SK-N-SH (cell line): ENCODE results near the gene NAT9. TPM values are rescaled to one million over a fixed set of nuclear protein-coding genes. Genes with fewer than 3 reads are reported as not detected.

Source experiments
- CTCF ChIA-PET: fragments of 300-600, 350-600 bp; formaldehyde crosslinking; extraction: SDS; loops from one replicate; lab custom pipeline; 2021; lab: Yijun Ruan, JAX
- POLR2A ChIA-PET: fragments of 350-600 bp; sonication (Branson Sonifier 250); formaldehyde crosslinking; extraction: SDS; loops from one replicate; lab custom pipeline; 2020; ENCODE audit warnings: antibody characterized with exemption, inconsistent platforms; lab: Yijun Ruan, JAX
- DNase-seq: peaks from one replicate; pipeline ENCODE4 v3.0.0; 2012
- H2AFZ ChIP-seq: fragments of 200-600 bp; sonication (generic); 2 replicates; pipeline ENCODE4 v1.8.1; 2016; ENCODE audit warnings: antibody characterized with exemption, mild to moderate bottlenecking, low read depth
- H3F3A ChIP-seq: fragments of 200-600 bp; sonication (generic); replicated peaks from 2 replicates; pipeline ENCODE3; 2016; ENCODE audit warnings: antibody characterized with exemption, mild to moderate bottlenecking; ENCODE audit not compliant: insufficient read depth
- H3K27ac ChIP-seq, 2 experiments: fragments of 200-500 bp in 1 of 2; fragments of 200-600 bp in 1 of 2; sonication (Bioruptor generic) in 1 of 2; sonication (generic), shearing (Covaris generic) in 1 of 2; 2 replicates each; pipeline versions ENCODE4 v1.5.1 to v1.6.1; 2014 to 2016; ENCODE audit warnings: low read depth in 2 of 2, inconsistent platforms in 1 of 2, low read length in 1 of 2, mild to moderate bottlenecking in 1 of 2, mixed read lengths in 1 of 2
- H3K27me3 ChIP-seq: fragments of 200-600 bp; sonication (generic), shearing (Covaris generic); 2 replicates; pipeline ENCODE4 v1.6.1; 2016; ENCODE audit warnings: mixed run types; ENCODE audit not compliant: insufficient read depth
- H3K36me3 ChIP-seq, 2 experiments: fragments of 200-500 bp in 1 of 2; fragments of 200-600 bp in 1 of 2; sonication (Bioruptor generic) in 1 of 2; sonication (generic) in 1 of 2; replicated peaks in 1 of 2; 2 replicates each; pipeline versions ENCODE3 to v1.5.1; 2014 to 2016; ENCODE audit warnings: low read length in 1 of 2, mild to moderate bottlenecking in 1 of 2; ENCODE audit not compliant: insufficient read depth in 2 of 2, control insufficient read depth in 1 of 2
- H3K4me1 ChIP-seq, 2 experiments: fragments of 200-500 bp in 1 of 2; fragments of 200-600 bp in 1 of 2; sonication (Bioruptor generic) in 1 of 2; sonication (generic), shearing (Covaris generic) in 1 of 2; 2 replicates each; pipeline versions ENCODE4 v1.5.1 to v1.6.1; 2014 to 2016; ENCODE audit warnings: low read depth in 1 of 2, low read length in 1 of 2, mixed run types in 1 of 2; ENCODE audit not compliant: insufficient read depth in 2 of 2, control insufficient read depth in 1 of 2
- H3K4me2 ChIP-seq: fragments of 200-600 bp; sonication (generic), shearing (Covaris generic); 2 replicates; pipeline ENCODE4 v1.6.1; 2017; ENCODE audit warnings: mixed run types
- H3K4me3 ChIP-seq, 2 experiments: fragments of 200-500 bp in 1 of 2; fragments of 200-600 bp in 1 of 2; sonication (Bioruptor generic) in 1 of 2; sonication (generic), shearing (Covaris generic) in 1 of 2; 2 replicates each; pipeline versions ENCODE4 v1.5.1 to v1.8.1; 2014 to 2016; ENCODE audit warnings: low read depth in 2 of 2, inconsistent platforms in 1 of 2, low read length in 1 of 2, mild to moderate bottlenecking in 1 of 2, mixed read lengths in 1 of 2, moderate library complexity in 1 of 2
- H3K79me2 ChIP-seq: fragments of 200-600 bp; sonication (generic); 2 replicates; pipeline ENCODE4 v1.8.1; 2017; ENCODE audit warnings: mild to moderate bottlenecking; ENCODE audit not compliant: insufficient read depth
- H3K9ac ChIP-seq: fragments of 200-600 bp; sonication (generic); 2 replicates; pipeline ENCODE4 v1.6.1; 2017; ENCODE audit warnings: mixed run types
- H3K9me2 ChIP-seq: fragments of 200-600 bp; sonication (generic); 2 replicates; pipeline ENCODE4 v1.6.1; 2017; ENCODE audit warnings: mixed run types
- H3K9me3 ChIP-seq: fragments of 200-600 bp; sonication (generic); 2 replicates; pipeline ENCODE4 v1.6.1; 2017; ENCODE audit warnings: mixed run types, mild to moderate bottlenecking, moderate library complexity
- H4K20me1 ChIP-seq: fragments of 200-600 bp; sonication (generic); 2 replicates; pipeline ENCODE4 v1.6.1; 2017; ENCODE audit warnings: mild to moderate bottlenecking, mixed run types; ENCODE audit not compliant: insufficient read depth
- CHD2 ChIP-seq: fragments of 150-350 bp; IDR thresholded peaks from 2 replicates; pipeline ENCODE4 v1.6.1; 2018; ENCODE audit warnings: low read length; ENCODE audit not compliant: partially characterized antibody
- ELF1 ChIP-seq: IDR thresholded peaks from 2 replicates; pipeline ENCODE4 v1.4.0; 2012
- FOXM1 ChIP-seq: IDR thresholded peaks from 2 replicates; pipeline ENCODE4 v1.4.0; 2012; ENCODE audit warnings: low read depth, mild to moderate bottlenecking
- GATA2 ChIP-seq: sonication (generic); formaldehyde crosslinking; IDR thresholded peaks from 2 replicates; pipeline ENCODE4 v1.5.0; 2020; ENCODE audit warnings: mild to moderate bottlenecking, missing genetic modification reagents
- IRF3 ChIP-seq: fragments of 150-350 bp; IDR thresholded peaks from 2 replicates; pipeline ENCODE4 v1.6.1; 2016; ENCODE audit warnings: mild to moderate bottlenecking, low read depth, low read length
- MAX ChIP-seq: IDR thresholded peaks from 2 replicates; pipeline ENCODE4 v1.4.0; 2012; ENCODE audit warnings: low read depth
- MEF2A ChIP-seq: IDR thresholded peaks from 2 replicates; pipeline ENCODE4 v1.4.0; 2012; ENCODE audit warnings: low read depth, borderline replicate concordance
- RAD21 ChIP-seq: IDR thresholded peaks from 2 replicates; pipeline ENCODE4 v1.6.1; 2012; ENCODE audit warnings: mild to moderate bottlenecking, low read length
- RCOR1 ChIP-seq: fragments of 150-350 bp; IDR thresholded peaks from 2 replicates; pipeline ENCODE4 v1.6.1; 2017; ENCODE audit warnings: antibody characterized with exemption, low read length
- RFX5 ChIP-seq: IDR thresholded peaks from 2 replicates; pipeline ENCODE4 v1.6.1; 2012; ENCODE audit warnings: mild to moderate bottlenecking, improper control_type of control experiment, low read length
- RXRA ChIP-seq: IDR thresholded peaks from 2 replicates; pipeline ENCODE4 v1.4.0; 2012; ENCODE audit warnings: low read depth, mild to moderate bottlenecking, borderline replicate concordance
- SMC3 ChIP-seq: IDR thresholded peaks from 2 replicates; pipeline ENCODE4 v1.6.1; 2012; ENCODE audit warnings: low read depth, low read length, improper control_type of control experiment
- USF1 ChIP-seq: IDR thresholded peaks from 2 replicates; pipeline ENCODE4 v1.4.0; 2012; ENCODE audit warnings: low read depth, borderline replicate concordance
- YY1 ChIP-seq: IDR thresholded peaks from 2 replicates; pipeline ENCODE4 v1.4.0; 2012; ENCODE audit warnings: low read depth, mild to moderate bottlenecking
- WGBS: methylation state at CpG from one replicate; pipeline ENCODE4 v1.1.6; 2017; ENCODE audit warnings: low lambda C conversion rate; 5-methylcytosine and 5-hydroxymethylcytosine counted together
- polyA plus RNA-seq, 3 experiments: library from polyadenylated mRNA; depleted of rRNA; stranded (reverse); fragments of >200 nt; gene quantifications; 2 replicates each; pipeline ENCODE4 v1.2.3, GENCODE V29; 2012
- TF ChIP-seq, protein P1 (sequence below): fragments of 150-350 bp; IDR thresholded peaks from 2 replicates; pipeline ENCODE4 v1.6.1; 2017; ENCODE audit warnings: antibody characterized with exemption, low read length, low read depth, borderline replicate concordance
- TF ChIP-seq, protein P2 (sequence below): IDR thresholded peaks from 2 replicates; pipeline ENCODE4 v1.6.1; 2012; ENCODE audit warnings: mild to moderate bottlenecking, low read depth, low read length, moderate library complexity
- TF ChIP-seq, protein P3 (sequence below): IDR thresholded peaks from 2 replicates; pipeline ENCODE4 v1.4.0; 2012; ENCODE audit warnings: low read depth, borderline replicate concordance

NAT9 gene
- polyA plus RNA-seq, 1 of the 3 experiments (the other 2 are of a cell fraction) = 117 TPM

- Histone ChIP-seq H3K4me2 (no peak overlapping the region), H3K79me2 (peaks cover 28% of the 10 kb centered on the region), H2AFZ (no peak overlapping the region), H3K27ac (no peak overlapping the region), H3K9me2 (no peaks in the 10 kb centered on the region), H3K36me3 (no peaks in the 10 kb centered on the region), H3K9me3 (no peaks in the 10 kb centered on the region), H3K9ac (no peak overlapping the region), H3K4me3 (no peak overlapping the region), H4K20me1 (no peaks in the 10 kb centered on the region), H3K27me3 (no peaks in the 10 kb centered on the region), H3F3A (no peaks in the 10 kb centered on the region)
- POLR2A ChIA-PET = interaction anchor here (1.1 kb wide), 1 partner anchor 17 kb away, joined by 3 read pairs; no protein-coding TSS in a partner anchor
- CTCF ChIA-PET = interaction anchor here (0.9 to 48.0 kb wide), 5 partner anchors 2 to 187 kb away, joined by 4 to 1361 read pairs (median 13); partner anchors contain the start of genes NAT9 and NHERF1
- 95% methylated on average over 7 of the region's 7 CpGs for WGBS
- TF ChIP-seq RCOR1 (no peak), FOXM1 (no peak), MEF2A (no peak)
- TF ChIP-seq, protein P1, sequence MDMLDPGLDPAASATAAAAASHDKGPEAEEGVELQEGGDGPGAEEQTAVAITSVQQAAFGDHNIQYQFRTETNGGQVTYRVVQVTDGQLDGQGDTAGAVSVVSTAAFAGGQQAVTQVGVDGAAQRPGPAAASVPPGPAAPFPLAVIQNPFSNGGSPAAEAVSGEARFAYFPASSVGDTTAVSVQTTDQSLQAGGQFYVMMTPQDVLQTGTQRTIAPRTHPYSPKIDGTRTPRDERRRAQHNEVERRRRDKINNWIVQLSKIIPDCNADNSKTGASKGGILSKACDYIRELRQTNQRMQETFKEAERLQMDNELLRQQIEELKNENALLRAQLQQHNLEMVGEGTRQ = no peak
- TF ChIP-seq, all 33 proteins: peak for 0
- DNase-seq = no peak
- H3K4me1 ChIP-seq = peaks cover 9 to 39% of the 10 kb centered on the region in 2 experiments; a peak in 3 of 4 replicates
These were observed 23.2 kb downstream of the NAT9 start for GRCh38 chr17:74752822-74753401.

GRCh38 chr17:74752415-74752814 is 23.7 kb downstream of the NAT9 start:
- no peaks in the 10 kb centered on the region for H3K36me3 ChIP-seq
- POLR2A ChIA-PET = interaction anchor here (1.1 kb wide), 1 partner anchor 17 kb away, joined by 3 read pairs; no protein-coding TSS in a partner anchor
- no peak overlapping the region for H3K4me3 ChIP-seq

More at GRCh38 chr17:74752415-74752814, 23.7 kb downstream of the NAT9 start:
- Histone ChIP-seq H3K9me2 (no peaks in the 10 kb centered on the region), H3K79me2 (peaks cover 24% of the 10 kb centered on the region), H4K20me1 (no peaks in the 10 kb centered on the region), H2AFZ (no peak overlapping the region), H3K9me3 (no peaks in the 10 kb centered on the region), H3K27me3 (no peaks in the 10 kb centered on the region), H3K9ac (no peak overlapping the region), H3K4me1 (peaks cover 4 to 34% of the 10 kb centered on the region in 2 experiments; a peak in 3 of 4 replicates), H3K4me2 (no peak overlapping the region), H3K27ac (no peak overlapping the region), H3F3A (peaks cover 1% of the 10 kb centered on the region)
- 94% methylated on average over 9 of the region's 9 CpGs for WGBS
- TF ChIP-seq SMC3 (no peak), RXRA (no peak), RAD21 (no peak), IRF3 (no peak), USF1 (no peak), ELF1 (no peak), GATA2 (no peak), RFX5 (no peak), YY1 (no peak), MAX (no peak), CHD2 (no peak)
- TF ChIP-seq, protein P2, sequence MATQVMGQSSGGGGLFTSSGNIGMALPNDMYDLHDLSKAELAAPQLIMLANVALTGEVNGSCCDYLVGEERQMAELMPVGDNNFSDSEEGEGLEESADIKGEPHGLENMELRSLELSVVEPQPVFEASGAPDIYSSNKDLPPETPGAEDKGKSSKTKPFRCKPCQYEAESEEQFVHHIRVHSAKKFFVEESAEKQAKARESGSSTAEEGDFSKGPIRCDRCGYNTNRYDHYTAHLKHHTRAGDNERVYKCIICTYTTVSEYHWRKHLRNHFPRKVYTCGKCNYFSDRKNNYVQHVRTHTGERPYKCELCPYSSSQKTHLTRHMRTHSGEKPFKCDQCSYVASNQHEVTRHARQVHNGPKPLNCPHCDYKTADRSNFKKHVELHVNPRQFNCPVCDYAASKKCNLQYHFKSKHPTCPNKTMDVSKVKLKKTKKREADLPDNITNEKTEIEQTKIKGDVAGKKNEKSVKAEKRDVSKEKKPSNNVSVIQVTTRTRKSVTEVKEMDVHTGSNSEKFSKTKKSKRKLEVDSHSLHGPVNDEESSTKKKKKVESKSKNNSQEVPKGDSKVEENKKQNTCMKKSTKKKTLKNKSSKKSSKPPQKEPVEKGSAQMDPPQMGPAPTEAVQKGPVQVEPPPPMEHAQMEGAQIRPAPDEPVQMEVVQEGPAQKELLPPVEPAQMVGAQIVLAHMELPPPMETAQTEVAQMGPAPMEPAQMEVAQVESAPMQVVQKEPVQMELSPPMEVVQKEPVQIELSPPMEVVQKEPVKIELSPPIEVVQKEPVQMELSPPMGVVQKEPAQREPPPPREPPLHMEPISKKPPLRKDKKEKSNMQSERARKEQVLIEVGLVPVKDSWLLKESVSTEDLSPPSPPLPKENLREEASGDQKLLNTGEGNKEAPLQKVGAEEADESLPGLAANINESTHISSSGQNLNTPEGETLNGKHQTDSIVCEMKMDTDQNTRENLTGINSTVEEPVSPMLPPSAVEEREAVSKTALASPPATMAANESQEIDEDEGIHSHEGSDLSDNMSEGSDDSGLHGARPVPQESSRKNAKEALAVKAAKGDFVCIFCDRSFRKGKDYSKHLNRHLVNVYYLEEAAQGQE = no peak
- TF ChIP-seq, protein P3, sequence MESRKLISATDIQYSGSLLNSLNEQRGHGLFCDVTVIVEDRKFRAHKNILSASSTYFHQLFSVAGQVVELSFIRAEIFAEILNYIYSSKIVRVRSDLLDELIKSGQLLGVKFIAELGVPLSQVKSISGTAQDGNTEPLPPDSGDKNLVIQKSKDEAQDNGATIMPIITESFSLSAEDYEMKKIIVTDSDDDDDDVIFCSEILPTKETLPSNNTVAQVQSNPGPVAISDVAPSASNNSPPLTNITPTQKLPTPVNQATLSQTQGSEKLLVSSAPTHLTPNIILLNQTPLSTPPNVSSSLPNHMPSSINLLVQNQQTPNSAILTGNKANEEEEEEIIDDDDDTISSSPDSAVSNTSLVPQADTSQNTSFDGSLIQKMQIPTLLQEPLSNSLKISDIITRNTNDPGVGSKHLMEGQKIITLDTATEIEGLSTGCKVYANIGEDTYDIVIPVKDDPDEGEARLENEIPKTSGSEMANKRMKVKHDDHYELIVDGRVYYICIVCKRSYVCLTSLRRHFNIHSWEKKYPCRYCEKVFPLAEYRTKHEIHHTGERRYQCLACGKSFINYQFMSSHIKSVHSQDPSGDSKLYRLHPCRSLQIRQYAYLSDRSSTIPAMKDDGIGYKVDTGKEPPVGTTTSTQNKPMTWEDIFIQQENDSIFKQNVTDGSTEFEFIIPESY = no peak
- DNase-seq = no peak
- CTCF ChIA-PET = interaction anchor here (1.3 to 21.6 kb wide), 4 partner anchors 24 to 113 kb away, joined by 5 to 1361 read pairs (median 102); partner anchors contain the start of genes GRIN2C and NAT9
